H9 (cell line): ENCODE data around the gene H2BK1. TPM values are rescaled to one million over a fixed set of nuclear protein-coding genes. Genes with fewer than 3 reads are reported as not detected.

Experiments used
- DNase-seq: peaks from one replicate; pipeline ENCODE4 v3.0.0-alpha.2; 2017
- H2AFZ ChIP-seq: one replicate; pipeline ENCODE4 v1.6.1; 2013; ENCODE audit warnings: mild to moderate bottlenecking, low read length, control low read depth, moderate library complexity
- H2AK5ac ChIP-seq: 2 replicates; pipeline ENCODE4 v1.6.1; 2013; ENCODE audit warnings: low read length, control low read depth, mixed read lengths; ENCODE audit not compliant: insufficient read length
- H2BK120ac ChIP-seq: one replicate; pipeline ENCODE4 v1.6.1; 2013; ENCODE audit warnings: low read depth, mild to moderate bottlenecking, low read length, control low read depth, inconsistent platforms; ENCODE audit not compliant: poor library complexity, severe bottlenecking
- H2BK12ac ChIP-seq: 2 replicates; pipeline ENCODE4 v1.6.1; 2013; ENCODE audit warnings: low read length, control low read depth, mixed read lengths, low read depth; ENCODE audit not compliant: insufficient read length
- H2BK15ac ChIP-seq: 2 replicates; pipeline ENCODE4 v1.6.1; 2013; ENCODE audit warnings: low read depth, low read length, control low read depth
- H2BK20ac ChIP-seq: one replicate; pipeline ENCODE4 v1.6.1; 2013; ENCODE audit warnings: low read depth, mild to moderate bottlenecking, low read length, control low read depth, inconsistent platforms; ENCODE audit not compliant: poor library complexity, severe bottlenecking
- H2BK5ac ChIP-seq: 2 replicates; pipeline ENCODE4 v1.6.1; 2013; ENCODE audit warnings: low read length, control low read depth, mixed read lengths; ENCODE audit not compliant: insufficient read length
- H3K14ac ChIP-seq: 2 replicates; pipeline ENCODE4 v1.6.1; 2013; ENCODE audit warnings: low read length, control low read depth; ENCODE audit not compliant: insufficient read depth
- H3K18ac ChIP-seq: 2 replicates; pipeline ENCODE4 v1.6.1; 2013; ENCODE audit warnings: low read depth, mild to moderate bottlenecking, mixed read lengths, low read length, control low read depth; ENCODE audit not compliant: insufficient read length
- H3K23ac ChIP-seq: 2 replicates; pipeline ENCODE4 v1.6.1; 2013; ENCODE audit warnings: low read length, control low read depth, mixed read lengths, low read depth; ENCODE audit not compliant: insufficient read length
- H3K23me2 ChIP-seq: 2 replicates; pipeline ENCODE4 v1.6.1; 2013; ENCODE audit warnings: low read depth, mild to moderate bottlenecking, mixed read lengths, low read length, control low read depth; ENCODE audit not compliant: insufficient read length, poor library complexity, severe bottlenecking
- H3K27ac ChIP-seq: 2 replicates; pipeline ENCODE4 v1.5.1; 2013; ENCODE audit warnings: low read length, control low read depth, mixed read lengths, low read depth; ENCODE audit not compliant: insufficient read length
- H3K27me3 ChIP-seq: 2 replicates; pipeline ENCODE4 v1.6.1; 2013; ENCODE audit warnings: low read length, control low read depth, inconsistent platforms; ENCODE audit not compliant: insufficient read depth
- H3K4ac ChIP-seq: 2 replicates; pipeline ENCODE4 v1.6.1; 2013; ENCODE audit warnings: low read depth, mild to moderate bottlenecking, control low read depth, inconsistent platforms, low read length, moderate library complexity
- H3K4me1 ChIP-seq: 2 replicates; pipeline ENCODE4 v1.6.1; 2013; ENCODE audit warnings: low read length, control low read depth, inconsistent platforms; ENCODE audit not compliant: insufficient read depth
- H3K4me2 ChIP-seq: 2 replicates; pipeline ENCODE4 v1.6.1; 2013; ENCODE audit warnings: low read length, control low read depth, mixed read lengths; ENCODE audit not compliant: insufficient read length, insufficient read depth
- H3K56ac ChIP-seq: 2 replicates; pipeline ENCODE4 v1.6.1; 2013; ENCODE audit warnings: low read depth, mild to moderate bottlenecking, mixed read lengths, low read length, control low read depth; ENCODE audit not compliant: insufficient read length
- H3K79me1 ChIP-seq: 2 replicates; pipeline ENCODE4 v1.6.1; 2013; ENCODE audit warnings: low read depth, mild to moderate bottlenecking, moderate library complexity, low read length, control low read depth, inconsistent platforms; ENCODE audit not compliant: insufficient read depth, poor library complexity, severe bottlenecking
- H3K79me2 ChIP-seq: 2 replicates; pipeline ENCODE4 v1.6.1; 2013; ENCODE audit warnings: low read length, control low read depth, inconsistent platforms; ENCODE audit not compliant: insufficient read depth
- H3K9ac ChIP-seq: 2 replicates; pipeline ENCODE4 v1.6.1; 2013; ENCODE audit warnings: low read length, control low read depth, mixed read lengths; ENCODE audit not compliant: insufficient read length; ENCODE audit errors: extremely low read depth
- H3K9me3 ChIP-seq: one replicate; pipeline ENCODE4 v1.6.1; 2013; ENCODE audit warnings: low read depth, low read length, inconsistent platforms; ENCODE audit not compliant: control insufficient read depth
- H3T11ph ChIP-seq: one replicate; pipeline ENCODE4 v1.6.1; 2013; ENCODE audit warnings: mild to moderate bottlenecking, low read length, control low read depth, inconsistent platforms
- H4K20me1 ChIP-seq: one replicate; pipeline ENCODE4 v1.6.1; 2013; ENCODE audit not compliant: control insufficient read depth, insufficient read length, insufficient read depth
- H4K5ac ChIP-seq: 2 replicates; pipeline ENCODE4 v1.6.1; 2013; ENCODE audit warnings: low read depth, mild to moderate bottlenecking, mixed read lengths, low read length, control low read depth; ENCODE audit not compliant: insufficient read length
- H4K8ac ChIP-seq: replicated peaks from 2 replicates; pipeline ENCODE4 v1.6.1; 2013; ENCODE audit warnings: low read length, control low read depth, mixed read lengths, low read depth; ENCODE audit not compliant: insufficient read length
- H4K91ac ChIP-seq: 2 replicates; pipeline ENCODE4 v1.6.1; 2013; ENCODE audit warnings: low read depth, mild to moderate bottlenecking, moderate library complexity, mixed read lengths, low read length, control low read depth; ENCODE audit not compliant: insufficient read length
- H3K27ac Mint-ChIP-seq, 3 experiments: 2 replicates in 2 of 3; 3 replicates in 1 of 3; pipeline ENCODE4 v1.8.0; 2020 to 2021; ENCODE audit warnings: mixed read lengths in 3 of 3, mild to moderate bottlenecking in 1 of 3, moderate library complexity in 1 of 3
- H3K27me3 Mint-ChIP-seq: 2 replicates; pipeline ENCODE4 v1.8.0; 2021; ENCODE audit warnings: low read depth, mild to moderate bottlenecking, moderate library complexity, mixed read lengths
- H3K36me3 Mint-ChIP-seq, 3 experiments: 2 replicates in 2 of 3; 3 replicates in 1 of 3; pipeline ENCODE4 v1.8.0; 2020 to 2021; ENCODE audit warnings: low read depth in 3 of 3, mixed read lengths in 3 of 3; ENCODE audit not compliant: insufficient read depth in 1 of 3
- H3K4me1 Mint-ChIP-seq, 2 experiments: 2 replicates each; pipeline ENCODE4 v1.8.0; 2020; ENCODE audit warnings: mixed read lengths in 2 of 2
- H3K4me3 Mint-ChIP-seq, 2 experiments: 2 replicates in 1 of 2; 3 replicates in 1 of 2; pipeline ENCODE4 v1.8.0; 2020 to 2021; ENCODE audit warnings: mild to moderate bottlenecking in 2 of 2, mixed read lengths in 2 of 2, moderate library complexity in 1 of 2
- H3K9me3 Mint-ChIP-seq, 2 experiments: 2 replicates in 1 of 2; 3 replicates in 1 of 2; pipeline ENCODE4 v1.8.0; 2020; ENCODE audit warnings: mild to moderate bottlenecking in 2 of 2, mixed read lengths in 2 of 2, moderate library complexity in 1 of 2
- CTCF ChIP-seq: fragments of 200-600 bp; sonication (generic); conservative IDR thresholded peaks from 3 replicates; pipeline ENCODE4 v1.8.0; 2021; ENCODE audit warnings: antibody characterized with exemption, mild to moderate bottlenecking
- WGBS: extraction: QIAGEN DNeasy Blood & Tissue Kit; methylation state at CpG from one replicate; pipeline ENCODE4 v1.1.7; 2013; ENCODE audit warnings: missing lambda C conversion rate, low lambda C conversion rate, mixed read lengths; ENCODE audit not compliant: insufficient read length; ENCODE audit errors: extremely low coverage; 5-methylcytosine and 5-hydroxymethylcytosine counted together
- total RNA-seq: library from RNA; stranded (reverse); gene quantifications from 2 replicates; pipeline ENCODE4 v1.2.1, GENCODE V29; 2021

Gene H2BK1
- total RNA-seq, 1 experiment from 2014 or later: not detected

- H3K27ac ChIP-seq: no peak overlapping the region
- H3K27ac Mint-ChIP-seq: no peak overlapping the region
- H3K9me3 Mint-ChIP-seq: no peaks in the 10 kb centered on the region
- no peaks in the 10 kb centered on the region for H3K79me1 ChIP-seq
- H3K23me2 ChIP-seq: peaks cover 7% of the 10 kb centered on the region
- no peak overlapping the region for H2BK120ac ChIP-seq
- no peak overlapping the region for H2AK5ac ChIP-seq
- H3K36me3 Mint-ChIP-seq: peaks cover 28 to 50% (median 39%) of the 10 kb centered on the region in 3 experiments; a peak in 6 of 7 replicates
- no peak overlapping the region for H3K4ac ChIP-seq
- no peaks in the 10 kb centered on the region; the same call in 1 of the 2 replicates for H3K27me3 Mint-ChIP-seq
- no peak overlapping the region for H4K8ac ChIP-seq
- no peak overlapping the region for H2BK12ac ChIP-seq
- H2BK5ac ChIP-seq: no peak overlapping the region
- peaks cover 3% of the 10 kb centered on the region; the same call in 1 of the 2 replicates for H3K79me2 ChIP-seq
- H4K20me1 ChIP-seq: no peaks in the 10 kb centered on the region
- H3T11ph ChIP-seq: no peak overlapping the region
- no peaks in the 10 kb centered on the region for H3K27me3 ChIP-seq
- peak overlapping the region; percentile 76 for H3K4me2 ChIP-seq
- H3K4me1 Mint-ChIP-seq: peaks cover 23 to 26% of the 10 kb centered on the region in 2 experiments
- no CpG with 5 or more reads among the region's 8 CpGs for WGBS
- H4K5ac ChIP-seq: no peak overlapping the region
- no peak overlapping the region for H3K23ac ChIP-seq
- H2BK15ac ChIP-seq: no peak overlapping the region
- H3K4me3 Mint-ChIP-seq: peak overlapping the region; percentile 97 to 98
- no peaks in the 10 kb centered on the region for H3K9me3 ChIP-seq
- H2AFZ ChIP-seq: no peak overlapping the region
- TF ChIP-seq CTCF: no peak
- H3K9ac ChIP-seq: peak overlapping the region; percentile 52
- DNase-seq: no peak
- H2BK20ac ChIP-seq: no peak overlapping the region
- H3K18ac ChIP-seq: no peak overlapping the region
- H3K14ac ChIP-seq: no peak overlapping the region
- no peak overlapping the region for H4K91ac ChIP-seq
- no peak overlapping the region for H3K56ac ChIP-seq
- H3K4me1 ChIP-seq: no peaks in the 10 kb centered on the region; the same call in 1 of the 2 replicates
Observed at GRCh38 chr7:151225948-151226510, 15.7 kb upstream of the H2BK1 start.
